ENCODE results near the gene C14orf93. TPM values are rescaled to one million over a fixed set of nuclear protein-coding genes. Genes with fewer than 3 reads are reported as not detected.

The C14orf93 gene
- total and polyA plus RNA-seq, 7 experiments from 2014 or later = 5.7 to 20.5 (median 11.5) TPM

DNA sequence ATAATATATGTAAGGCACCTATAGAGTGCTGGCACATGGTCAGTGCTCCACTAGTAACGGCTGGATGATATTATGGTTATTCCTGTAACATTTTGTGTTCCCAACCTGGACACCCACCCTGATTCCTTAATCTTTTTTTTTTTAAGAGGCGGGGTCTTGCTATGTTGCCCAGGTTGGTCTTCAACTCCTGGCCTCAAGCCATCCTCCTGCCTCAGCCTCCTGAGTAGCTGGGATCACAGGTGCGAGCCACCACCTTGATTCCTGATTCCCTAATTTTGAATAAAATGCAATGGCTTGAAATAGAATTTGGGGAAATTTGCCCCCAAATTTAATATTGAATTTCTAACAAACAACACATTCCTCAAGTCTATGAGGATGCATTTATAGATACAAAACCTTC is 7.4 kb downstream of the C14orf93 start:
- peaks cover 0 to 10% (median 0%) of the 10 kb centered on the region in 3 experiments for H3K36me3 ChIP-seq (ENCODE audit: control insufficient read depth in 2 of 3, insufficient read depth in 3 of 3, low read length in 3 of 3)
- ChIA-PET POLR2A (interaction anchor here (0.6 kb wide), 1 partner anchor 471 kb away, joined by 4 read pairs; no protein-coding TSS in a partner anchor), CTCF (no interaction called here)
- no peaks in the 10 kb centered on the region for H3K27me3 ChIP-seq (ENCODE audit: control insufficient read depth in 2 of 2, insufficient read depth in 2 of 2, low read length in 2 of 2)
- no peaks in the 10 kb centered on the region for H3K9me3 ChIP-seq (ENCODE audit: control insufficient read depth in 2 of 3, low read length in 3 of 3)
- H3K27ac ChIP-seq (ENCODE audit: low read depth, low read length) = no peak overlapping the region
- Mint-ChIP-seq H3K27ac (no peak overlapping the region), H3K27me3 (no peaks in the 10 kb centered on the region), H3K4me1 (peaks cover 4 to 26% (median 21%) of the 10 kb centered on the region in 7 donors), H3K4me3 (no peak overlapping the region), H3K36me3 (peaks cover 0 to 5% (median 0%) of the 10 kb centered on the region in 5 donors), H3K9me3 (no peaks in the 10 kb centered on the region)
- intact Hi-C loops (cut with micrococcal nuclease) = no loop called here
- DNase-seq = no peak
- no peak for ATAC-seq
- no peak overlapping the region for H3K4me3 ChIP-seq (ENCODE audit: low read length)
- peaks cover 5 to 10% of the 10 kb centered on the region in 2 donors for H3K4me1 ChIP-seq (ENCODE audit: control insufficient read depth in 2 of 2, insufficient read depth in 2 of 2, low read length in 2 of 2)

DNA sequence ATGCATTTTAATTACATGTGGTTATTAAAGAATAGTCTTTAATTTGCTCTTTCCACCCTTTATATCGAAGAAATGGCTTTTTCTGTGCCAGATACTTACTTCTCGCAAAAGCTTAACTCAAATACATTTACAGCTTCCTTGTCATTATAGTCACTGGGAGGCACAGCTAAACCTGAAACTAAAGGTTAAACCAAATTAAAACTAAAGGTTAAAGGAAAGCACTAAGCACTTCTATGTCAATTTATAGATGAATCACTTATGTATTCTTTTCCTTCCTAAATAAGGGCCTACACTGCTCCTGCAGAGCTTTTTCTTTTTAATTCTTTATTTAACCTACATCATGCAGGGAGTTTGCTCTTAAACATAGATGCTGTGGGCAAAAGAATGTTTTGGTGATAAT is 9.1 kb downstream of the C14orf93 start:
- no peak overlapping the region for H3K4me3 ChIP-seq (ENCODE audit: low read length)
- DNase-seq (no peak), ATAC-seq (no peak)
- POLR2A ChIA-PET = interaction anchor here (1.2 to 1.3 kb wide), 2 partner anchors 15 to 23 kb away, joined by 4 to 6 read pairs; no protein-coding TSS in a partner anchor
- Mint-ChIP-seq H3K4me3 (no peak overlapping the region), H3K4me1 (peaks cover 0 to 9% (median 8%) of the 10 kb centered on the region in 7 donors), H3K36me3 (peaks cover 0 to 5% (median 1%) of the 10 kb centered on the region in 5 donors), H3K9me3 (no peaks in the 10 kb centered on the region), H3K27ac (no peak overlapping the region), H3K27me3 (no peaks in the 10 kb centered on the region)
- no peaks in the 10 kb centered on the region for H3K9me3 ChIP-seq (ENCODE audit: control insufficient read depth in 2 of 3, low read length in 3 of 3)
- intact Hi-C loops (cut with micrococcal nuclease) = no loop called here
- no peaks in the 10 kb centered on the region for H3K4me1 ChIP-seq (ENCODE audit: control insufficient read depth in 2 of 2, insufficient read depth in 2 of 2, low read length in 2 of 2)
- CTCF ChIA-PET = interaction anchor here (0.6 to 1.3 kb wide), 4 partner anchors 14 to 431 kb away, joined by 3 to 5 read pairs (median 4); no protein-coding TSS in a partner anchor
- no peaks in the 10 kb centered on the region for H3K27me3 ChIP-seq (ENCODE audit: control insufficient read depth in 2 of 2, insufficient read depth in 2 of 2, low read length in 2 of 2)
- H3K36me3 ChIP-seq (ENCODE audit: control insufficient read depth in 2 of 3, insufficient read depth in 3 of 3, low read length in 3 of 3) = peaks cover 0 to 10% (median 0%) of the 10 kb centered on the region in 3 experiments
- H3K27ac ChIP-seq (ENCODE audit: low read depth, low read length) = no peak overlapping the region

- Histone ChIP-seq H3K27me3 (ENCODE audit: control insufficient read depth in 2 of 2, insufficient read depth in 2 of 2, low read length in 2 of 2) (no peaks in the 10 kb centered on the region), H3K4me3 (ENCODE audit: low read length) (no peak overlapping the region), H3K9me3 (ENCODE audit: control insufficient read depth in 2 of 3, low read length in 3 of 3) (no peaks in the 10 kb centered on the region), H3K27ac (ENCODE audit: low read depth, low read length) (no peak overlapping the region), H3K4me1 (ENCODE audit: control insufficient read depth in 2 of 2, insufficient read depth in 2 of 2, low read length in 2 of 2) (no peaks in the 10 kb centered on the region), H3K36me3 (ENCODE audit: control insufficient read depth in 2 of 3, insufficient read depth in 3 of 3, low read length in 3 of 3) (peaks cover 0 to 14% (median 4%) of the 10 kb centered on the region in 3 experiments)
- peaks cover 0 to 8% (median 4%) of the 10 kb centered on the region in 5 donors for H3K36me3 Mint-ChIP-seq
- ChIA-PET CTCF (interaction anchor here (0.7 to 10.0 kb wide), 4 partner anchors 9 to 60 kb away, joined by 3 to 199 read pairs (median 48); partner anchors contain the start of genes AJUBA and CDH24), POLR2A (interaction anchor here (0.9 to 1.7 kb wide), 2 partner anchors 8 to 9 kb away, joined by 3 to 5 read pairs; no protein-coding TSS in a partner anchor)
- ATAC-seq (no peak), DNase-seq (no peak)
- H3K4me1 Mint-ChIP-seq = peaks cover 0 to 5% (median 3%) of the 10 kb centered on the region in 7 donors
- H3K9me3 Mint-ChIP-seq = no peaks in the 10 kb centered on the region
- no peak overlapping the region for H3K4me3 Mint-ChIP-seq
- intact Hi-C loops (cut with micrococcal nuclease) = no loop called here
- H3K27me3 Mint-ChIP-seq = no peaks in the 10 kb centered on the region
- no peak overlapping the region for H3K27ac Mint-ChIP-seq
Measured at GRCh38 chr14:22998329-22999012, 11.5 kb downstream of the C14orf93 start.

GRCh38 chr14:22997676-22998323 is 12.1 kb downstream of the C14orf93 start:
- Histone ChIP-seq H3K4me3 (ENCODE audit: low read length) (no peak overlapping the region), H3K27me3 (ENCODE audit: control insufficient read depth in 2 of 2, insufficient read depth in 2 of 2, low read length in 2 of 2) (no peaks in the 10 kb centered on the region), H3K27ac (ENCODE audit: low read depth, low read length) (no peak overlapping the region), H3K9me3 (ENCODE audit: control insufficient read depth in 2 of 3, low read length in 3 of 3) (no peaks in the 10 kb centered on the region), H3K36me3 (ENCODE audit: control insufficient read depth in 2 of 3, insufficient read depth in 3 of 3, low read length in 3 of 3) (peaks cover 0 to 15% (median 4%) of the 10 kb centered on the region in 3 experiments), H3K4me1 (ENCODE audit: control insufficient read depth in 2 of 2, insufficient read depth in 2 of 2, low read length in 2 of 2) (no peaks in the 10 kb centered on the region)
- ATAC-seq = no peak
- Mint-ChIP-seq H3K27ac (no peak overlapping the region), H3K27me3 (no peaks in the 10 kb centered on the region), H3K36me3 (peaks cover 0 to 13% (median 4%) of the 10 kb centered on the region in 5 donors), H3K4me1 (peaks cover 0 to 5% (median 3%) of the 10 kb centered on the region in 7 donors), H3K9me3 (no peaks in the 10 kb centered on the region), H3K4me3 (no peak overlapping the region)
- ChIA-PET POLR2A (interaction anchor here (0.9 to 1.7 kb wide), 2 partner anchors 8 to 9 kb away, joined by 3 to 5 read pairs; no protein-coding TSS in a partner anchor), CTCF (interaction anchor here (0.7 to 10.0 kb wide), 4 partner anchors 10 to 61 kb away, joined by 3 to 199 read pairs (median 48); partner anchors contain the start of genes AJUBA and CDH24)
- intact Hi-C loops (cut with micrococcal nuclease) = no loop called here
- DNase-seq = no peak

- H3K27ac ChIP-seq (ENCODE audit: low read depth, low read length) = no peak overlapping the region
- ChIA-PET CTCF (interaction anchor here (0.7 to 10.0 kb wide), 5 partner anchors 10 to 1076 kb away, joined by 3 to 199 read pairs (median 33); partner anchors contain the start of genes AJUBA and CDH24), POLR2A (interaction anchor here (0.5 to 3.4 kb wide), 6 partner anchors 10 to 38 kb away, joined by 3 to 39 read pairs (median 4); partner anchors contain the start of gene PSMB5)
- ATAC-seq (no peak), DNase-seq (no peak)
- H3K36me3 ChIP-seq (ENCODE audit: control insufficient read depth in 2 of 3, insufficient read depth in 3 of 3, low read length in 3 of 3) = peaks cover 0 to 15% (median 4%) of the 10 kb centered on the region in 3 experiments
- Mint-ChIP-seq H3K36me3 (peaks cover 0 to 13% (median 4%) of the 10 kb centered on the region in 5 donors), H3K4me1 (peaks cover 0 to 5% (median 3%) of the 10 kb centered on the region in 7 donors), H3K27me3 (no peaks in the 10 kb centered on the region), H3K9me3 (no peaks in the 10 kb centered on the region), H3K4me3 (no peak overlapping the region), H3K27ac (no peak overlapping the region)
- intact Hi-C loops (cut with micrococcal nuclease) = no loop called here
- H3K4me3 ChIP-seq (ENCODE audit: low read length) = no peak overlapping the region
- H3K4me1 ChIP-seq (ENCODE audit: control insufficient read depth in 2 of 2, insufficient read depth in 2 of 2, low read length in 2 of 2) = no peaks in the 10 kb centered on the region
- no peaks in the 10 kb centered on the region for H3K27me3 ChIP-seq (ENCODE audit: control insufficient read depth in 2 of 2, insufficient read depth in 2 of 2, low read length in 2 of 2)
- no peaks in the 10 kb centered on the region for H3K9me3 ChIP-seq (ENCODE audit: control insufficient read depth in 2 of 3, low read length in 3 of 3)
Measured at GRCh38 chr14:22996768-22997654, 12.9 kb downstream of the C14orf93 start.
